K562 (cell line): ENCODE results near the gene GLI1. TPM values are rescaled to one million over a fixed set of nuclear protein-coding genes. Genes with fewer than 3 reads are reported as not detected.
A peak's percentile ranks its signal among the peaks of the same experiment; 100 is the strongest.

Experiments used
- ATAC-seq: fragments of 200-7000 bp; cut with Tn5 transposase; 3 replicates; pipeline ENCODE4 v1.9.1; 2020; ENCODE audit warnings: moderate library complexity
- BruUV-seq: library from RNA; stranded (reverse); fragments of 400-500 nt; replicated peaks from 2 replicates; lab custom pipeline; 2021; lab: Mats Ljungman, UMichigan
- CTCF ChIA-PET: fragments of 300-600 bp; formaldehyde crosslinking; extraction: SDS; loops from one replicate; lab custom pipeline; 2021; ENCODE audit warnings: low intra/inter-chr PET ratio; lab: Yijun Ruan, JAX
- POLR2A ChIA-PET: fragments of 300-600, 350-650 bp; sonication (Branson Sonifier 250); formaldehyde crosslinking; extraction: SDS; loops from one replicate; lab custom pipeline; 2021; ENCODE audit warnings: antibody characterized with exemption, inconsistent platforms; lab: Yijun Ruan, JAX
- DNase-seq, 4 experiments: peaks; one replicate each; pipeline versions ENCODE4 v3.0.0 to v3.0.0-alpha.2; 2011 to 2018; ENCODE audit warnings: low spot score in 3 of 4, mixed read lengths in 3 of 4; ENCODE audit errors: extremely low read depth in 1 of 4
- FAIRE-seq: peaks from 2 replicates; lab custom pipeline; 2011; peaks lifted over from hg19 to GRCh38; lab: Jason Lieb, UNC
- H2AFZ ChIP-seq: 2 replicates; pipeline ENCODE4 v1.6.0; 2011; ENCODE audit warnings: low read depth, low read length, control low read depth, inconsistent platforms
- H3K27ac ChIP-seq: fragments of 200-600 bp; 3 replicates; pipeline ENCODE4 v1.8.0; 2011; ENCODE audit warnings: low read depth, mild to moderate bottlenecking, control low read depth, inconsistent platforms, low read length, moderate library complexity, mixed read lengths; ENCODE audit errors: extremely low read depth
- H3K27me3 ChIP-seq, 2 experiments: fragments of 300-600 bp in 1 of 2; 2 replicates in 1 of 2; 3 replicates in 1 of 2; pipeline versions ENCODE4 v1.6.0 to v1.8.0; 2011; ENCODE audit warnings: inconsistent platforms in 2 of 2, low read length in 2 of 2, mild to moderate bottlenecking in 1 of 2, mixed read lengths in 1 of 2, moderate library complexity in 1 of 2; ENCODE audit not compliant: control insufficient read depth in 2 of 2, insufficient read depth in 2 of 2
- H3K36me3 ChIP-seq: fragments of 300-600 bp; 3 replicates; pipeline ENCODE4 v1.8.0; 2011; ENCODE audit warnings: mild to moderate bottlenecking, low read length, inconsistent platforms; ENCODE audit not compliant: control insufficient read depth, insufficient read depth
- H3K4me1 ChIP-seq, 2 experiments: fragments of 200-600 bp in 1 of 2; replicated peaks in 1 of 2; 2 replicates in 1 of 2; 3 replicates in 1 of 2; pipeline versions ENCODE4 v1.5.1 to v1.8.0; 2011; ENCODE audit warnings: inconsistent platforms in 2 of 2, low read length in 2 of 2, mild to moderate bottlenecking in 1 of 2, mixed read lengths in 1 of 2, moderate library complexity in 1 of 2; ENCODE audit not compliant: control insufficient read depth in 2 of 2, insufficient read depth in 2 of 2
- H3K4me2 ChIP-seq: 2 replicates; pipeline ENCODE4 v1.6.1; 2011; ENCODE audit warnings: low read length, control low read depth, inconsistent platforms, mixed read lengths; ENCODE audit not compliant: insufficient read depth
- H3K4me3 ChIP-seq: fragments of 200-600 bp; sonication (generic), shearing (Covaris generic); 2 replicates; pipeline ENCODE4 v1.5.1; 2016; ENCODE audit warnings: control low read depth, inconsistent platforms
- H3K79me2 ChIP-seq: fragments of 200-600 bp; 3 replicates; pipeline ENCODE4 v1.8.0; 2011; ENCODE audit warnings: low read length, inconsistent platforms; ENCODE audit not compliant: control insufficient read depth, insufficient read depth
- H3K9ac ChIP-seq, 2 experiments: 2 replicates each; pipeline versions ENCODE4 v1.6.0 to v1.6.1; 2011; ENCODE audit warnings: low read depth in 2 of 2, low read length in 2 of 2, control low read depth in 1 of 2, inconsistent platforms in 1 of 2, mild to moderate bottlenecking in 1 of 2, mixed read lengths in 1 of 2; ENCODE audit not compliant: insufficient read depth in 1 of 2
- H3K9me1 ChIP-seq: one replicate; pipeline ENCODE4 v1.6.0; 2011; ENCODE audit warnings: inconsistent platforms, mild to moderate bottlenecking, low read length, moderate library complexity; ENCODE audit not compliant: control insufficient read depth, insufficient read depth
- H3K9me3 ChIP-seq: replicated peaks from 2 replicates; pipeline ENCODE4 v1.5.1; 2011; ENCODE audit warnings: low read depth, low read length, inconsistent platforms; ENCODE audit not compliant: control insufficient read depth, insufficient read depth
- H4K20me1 ChIP-seq: replicated peaks from 2 replicates; pipeline ENCODE4 v1.6.1; 2011; ENCODE audit warnings: low read length, inconsistent platforms, mixed read lengths; ENCODE audit not compliant: control insufficient read depth, insufficient read depth
- HDAC6 ChIP-seq: IDR thresholded peaks from 2 replicates; pipeline ENCODE4 v1.6.1; 2012; ENCODE audit warnings: low read depth, mild to moderate bottlenecking, control low read depth, inconsistent platforms, low read length, moderate library complexity
- JUNB ChIP-seq: fragments of 450-650 bp; formaldehyde crosslinking; conservative IDR thresholded peaks from 2 replicates; pipeline ENCODE4 v1.4.0; 2020; ENCODE audit warnings: mild to moderate bottlenecking
- MAZ ChIP-seq, 2 experiments: fragments of 450-650 bp in 1 of 2; sonication (generic) in 1 of 2; formaldehyde crosslinking; IDR thresholded peaks in 1 of 2; conservative IDR thresholded peaks in 1 of 2; 2 replicates each; pipeline versions ENCODE4 v1.4.0 to v1.5.0; 2020; ENCODE audit warnings: mild to moderate bottlenecking in 1 of 2, missing genetic modification reagents in 1 of 2
- POLR2A ChIP-seq: fragments of 450-650 bp; conservative IDR thresholded peaks from 2 replicates; pipeline ENCODE4 v1.6.1; 2016
- PPARD ChIP-seq: fragments of 250-450 bp; sonication (Bioruptor Pico); IDR thresholded peaks from 2 replicates; pipeline ENCODE4 v1.8.0; 2022; ENCODE audit warnings: inconsistent platforms, mild to moderate bottlenecking, moderate library complexity
- PTBP1 ChIP-seq: fragments of 200-400 bp; formaldehyde crosslinking; IDR thresholded peaks from 2 replicates; pipeline ENCODE4 v1.6.1; 2017; ENCODE audit warnings: low read depth, low read length
- SLC30A9 ChIP-seq: fragments of 250-450 bp; sonication (Bioruptor Pico); IDR thresholded peaks from 2 replicates; pipeline ENCODE4 v1.8.0; 2022; ENCODE audit warnings: mild to moderate bottlenecking, moderate library complexity
- SP2 ChIP-seq: IDR thresholded peaks from 2 replicates; pipeline ENCODE4 v1.6.1; 2011; ENCODE audit warnings: mild to moderate bottlenecking, low read depth, low read length, moderate library complexity; ENCODE audit not compliant: poor library complexity, severe bottlenecking; ENCODE audit errors: extremely low read depth
- SREBF1 ChIP-seq: fragments of 150-350 bp; IDR thresholded peaks from 2 replicates; pipeline ENCODE4 v1.6.1; 2014; ENCODE audit warnings: antibody characterized with exemption, low read depth, low read length, borderline replicate concordance
- ZKSCAN8 ChIP-seq: fragments of 200-800 bp; sonication (Bioruptor generic); IDR thresholded peaks from 2 replicates; pipeline ENCODE4 v1.6.1; 2016; ENCODE audit warnings: missing genetic modification characterization, missing compliant biosample characterization
- ZNF785 ChIP-seq: fragments of 250-450 bp; sonication (Bioruptor Pico); IDR thresholded peaks from 2 replicates; pipeline ENCODE4 v1.4.0; 2020; ENCODE audit warnings: mild to moderate bottlenecking
- WGBS: fragments of 100-300 bp; shearing (Covaris generic); methylation state at CpG from one replicate; pipeline ENCODE4 v1.1.6; 2016; ENCODE audit warnings: low coverage, mixed read lengths; ENCODE audit not compliant: insufficient coverage; ENCODE audit errors: missing lambda C conversion rate; 5-methylcytosine and 5-hydroxymethylcytosine counted together
- in situ Hi-C: fragments of 300-500 bp; cut with MboI; formaldehyde crosslinking; loops from 4 replicates; pipeline ENCODE4 v1.15.0; 2018; ENCODE audit warnings: inconsistent platforms, mixed read lengths
- intact Hi-C: fragments of 100-400 bp; cut with micrococcal nuclease; formaldehyde crosslinking; loops from 2 replicates; pipeline ENCODE4 v1.14.2; 2022
- polyA plus RNA-seq, 8 experiments: library from polyadenylated mRNA; depleted of rRNA in 4 of 8; stranded (reverse) in 5 of 8; unstranded in 3 of 8; fragments of >200 nt; fragmentation: Nextera tagmentation in 2 of 8; fragmentation: Illumina TruSeq in 1 of 8; extraction: Ambion mirVana in 2 of 8; extraction: Trizol in 1 of 8; gene quantifications; 2 replicates each; pipeline versions ENCODE4 v1.2.1 to v1.2.3, GENCODE V29; 2011 to 2014; ENCODE audit warnings: inconsistent platforms in 1 of 8, missing spikeins in 1 of 8
- total RNA-seq, 7 experiments: library from RNA; depleted of rRNA in 6 of 7; stranded (reverse); fragments of >200 nt in 6 of 7; fragmentation: Illumina TruSeq in 2 of 7; extraction: Trizol in 2 of 7; gene quantifications; 2 replicates each; pipeline versions ENCODE4 v1.2.1 to v1.2.3, GENCODE V29; 2011 to 2021; ENCODE audit warnings: low replicate concordance in 1 of 7
- TF ChIP-seq, protein P1 (sequence below): sonication (generic); formaldehyde crosslinking; IDR thresholded peaks from 2 replicates; pipeline ENCODE4 v1.8.0; 2022; ENCODE audit warnings: mild to moderate bottlenecking, missing genetic modification reagents, borderline replicate concordance
- TF ChIP-seq, protein P2 (sequence below), 2 experiments: IDR thresholded peaks; 2 replicates each; pipeline ENCODE4 v1.6.1; 2011; ENCODE audit warnings: borderline replicate concordance in 1 of 2, control low read depth in 1 of 2, low read depth in 1 of 2, low read length in 1 of 2, mild to moderate bottlenecking in 1 of 2, mixed read lengths in 1 of 2, moderate library complexity in 1 of 2; ENCODE audit not compliant: insufficient read depth in 1 of 2, insufficient read length in 1 of 2, poor library complexity in 1 of 2, severe bottlenecking in 1 of 2; ENCODE audit errors: extremely low read depth in 1 of 2
- TF ChIP-seq, protein P3 (sequence below), 3 experiments: fragments of 200-800 bp in 1 of 3; sonication (Bioruptor generic) in 1 of 3; sonication (generic) in 1 of 3; formaldehyde crosslinking in 1 of 3; IDR thresholded peaks; 2 replicates each; pipeline versions ENCODE4 v1.6.1 to v1.8.0; 2016 to 2022; ENCODE audit warnings: mild to moderate bottlenecking in 2 of 3, missing compliant biosample characterization in 2 of 3, missing genetic modification characterization in 2 of 3, missing genetic modification reagents in 1 of 3
- TF ChIP-seq, protein P4 (sequence below): fragments of 250-450 bp; sonication (Bioruptor Pico); IDR thresholded peaks from 2 replicates; pipeline ENCODE4 v1.8.0; 2022; ENCODE audit warnings: moderate library complexity, mild to moderate bottlenecking, inconsistent platforms

GLI1 gene
- total and polyA plus RNA-seq, 9 of the 15 experiments (the other 6 are each of a cell fraction or from before 2014, with no cell fraction given): 0.24 to 3.7 (median 0.61) TPM

DNA sequence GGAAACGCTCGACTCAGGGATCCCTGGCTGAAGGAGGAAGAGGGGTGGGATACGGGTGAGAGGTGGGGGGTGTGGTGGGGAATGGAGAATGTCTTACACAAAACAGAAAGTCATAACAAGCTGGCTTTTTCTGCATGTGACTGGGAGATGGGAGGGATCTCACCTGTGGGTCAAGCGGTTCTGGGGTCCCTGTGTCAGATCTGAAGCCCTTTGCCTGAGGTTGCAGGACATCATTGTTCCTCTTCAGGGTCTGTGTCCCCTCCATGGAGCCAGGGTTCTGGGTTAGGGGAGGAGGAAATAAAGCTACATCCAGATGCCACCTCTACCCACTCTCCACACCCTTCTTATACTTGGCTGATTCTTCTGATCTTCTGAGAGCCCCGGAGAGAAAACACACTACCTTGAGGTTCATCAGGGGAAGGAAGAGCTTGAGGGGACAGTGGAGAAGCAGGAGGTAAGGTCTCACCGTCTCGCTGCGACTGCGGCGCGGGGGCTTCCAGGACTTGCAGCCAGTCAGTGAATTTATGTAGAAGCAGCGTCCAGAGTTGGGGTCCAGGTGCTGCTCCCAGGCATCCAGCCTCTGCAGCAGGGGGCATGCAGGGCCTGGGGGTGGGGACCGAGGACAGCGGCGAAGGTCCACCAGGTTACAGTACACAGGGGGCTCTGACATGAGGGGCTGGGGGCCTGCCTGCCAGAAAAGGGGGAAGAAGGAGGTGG lies 17.6 kb downstream of the GLI1 start:
- WGBS: 87% methylated on average over 10 of the region's 15 CpGs
- Histone ChIP-seq H3K4me1 (peaks cover 39 to 51% of the 10 kb centered on the region in 2 experiments), H3K27me3 (peaks cover 0 to 4% of the 10 kb centered on the region in 2 experiments; a peak in 1 of 5 replicates), H3K79me2 (no peaks in the 10 kb centered on the region), H3K4me3 (no peak overlapping the region), H4K20me1 (no peaks in the 10 kb centered on the region), H3K9me3 (no peaks in the 10 kb centered on the region), H3K4me2 (no peak overlapping the region), H2AFZ (peak overlapping the region; percentile 93), H3K27ac (peak overlapping the region; percentile 61; the same call in 2 of the 3 replicates), H3K9ac (peak overlapping the region; percentile 47 to 60; a peak in 3 of 4 replicates), H3K9me1 (no peaks in the 10 kb centered on the region), H3K36me3 (no peaks in the 10 kb centered on the region)
- in situ Hi-C loops: no loop called here
- BruUV-seq: TSS peak; percentile 65
- DNase-seq (no peak), FAIRE-seq (no peak), ATAC-seq (no peak)
- POLR2A ChIA-PET: interaction anchor here (0.6 to 1.0 kb wide), 4 partner anchors 41 to 249 kb away, joined by 3 to 5 read pairs (median 4); partner anchors contain the start of gene DDIT3
- CTCF ChIA-PET: no interaction called here
- intact Hi-C loops: no loop called here
- TF ChIP-seq ZKSCAN8 (CRISPR knock-in tag): no peak
- TF ChIP-seq SP2: no peak
- TF ChIP-seq SREBF1: no peak
- TF ChIP-seq PTBP1: no peak
- no peak for TF ChIP-seq JUNB (CRISPR knock-in tag)
- TF ChIP-seq MAZ (CRISPR knock-in tag; conservative IDR thresholded peaks at IDR 0.05 in 1 of 2, IDR thresholded peaks at IDR 0.05 in 1 of 2): 0 out of 4 replicates have a peak, but pooled peaks of 1 of the 2 experiments have one; percentile 2
- TF ChIP-seq, protein P1, sequence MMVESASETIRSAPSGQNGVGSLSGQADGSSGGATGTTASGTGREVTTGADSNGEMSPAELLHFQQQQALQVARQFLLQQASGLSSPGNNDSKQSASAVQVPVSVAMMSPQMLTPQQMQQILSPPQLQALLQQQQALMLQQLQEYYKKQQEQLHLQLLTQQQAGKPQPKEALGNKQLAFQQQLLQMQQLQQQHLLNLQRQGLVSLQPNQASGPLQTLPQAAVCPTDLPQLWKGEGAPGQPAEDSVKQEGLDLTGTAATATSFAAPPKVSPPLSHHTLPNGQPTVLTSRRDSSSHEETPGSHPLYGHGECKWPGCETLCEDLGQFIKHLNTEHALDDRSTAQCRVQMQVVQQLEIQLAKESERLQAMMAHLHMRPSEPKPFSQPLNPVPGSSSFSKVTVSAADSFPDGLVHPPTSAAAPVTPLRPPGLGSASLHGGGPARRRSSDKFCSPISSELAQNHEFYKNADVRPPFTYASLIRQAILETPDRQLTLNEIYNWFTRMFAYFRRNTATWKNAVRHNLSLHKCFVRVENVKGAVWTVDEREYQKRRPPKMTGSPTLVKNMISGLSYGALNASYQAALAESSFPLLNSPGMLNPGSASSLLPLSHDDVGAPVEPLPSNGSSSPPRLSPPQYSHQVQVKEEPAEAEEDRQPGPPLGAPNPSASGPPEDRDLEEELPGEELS (CRISPR knock-in tag): no peak
- TF ChIP-seq HDAC6: no peak
- TF ChIP-seq, protein P2, sequence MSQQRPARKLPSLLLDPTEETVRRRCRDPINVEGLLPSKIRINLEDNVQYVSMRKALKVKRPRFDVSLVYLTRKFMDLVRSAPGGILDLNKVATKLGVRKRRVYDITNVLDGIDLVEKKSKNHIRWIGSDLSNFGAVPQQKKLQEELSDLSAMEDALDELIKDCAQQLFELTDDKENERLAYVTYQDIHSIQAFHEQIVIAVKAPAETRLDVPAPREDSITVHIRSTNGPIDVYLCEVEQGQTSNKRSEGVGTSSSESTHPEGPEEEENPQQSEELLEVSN (IDR thresholded peaks at IDR 0.05; ENCODE audit: borderline replicate concordance in 1 of 2, extremely low read depth in 1 of 2, insufficient read depth in 1 of 2, insufficient read length in 1 of 2, low read depth in 1 of 2, low read length in 1 of 2, poor library complexity in 1 of 2, severe bottlenecking in 1 of 2): no peak
- TF ChIP-seq, protein P3, sequence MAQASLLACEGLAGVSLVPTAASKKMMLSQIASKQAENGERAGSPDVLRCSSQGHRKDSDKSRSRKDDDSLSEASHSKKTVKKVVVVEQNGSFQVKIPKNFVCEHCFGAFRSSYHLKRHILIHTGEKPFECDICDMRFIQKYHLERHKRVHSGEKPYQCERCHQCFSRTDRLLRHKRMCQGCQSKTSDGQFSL (CRISPR knock-in tag; IDR thresholded peaks at IDR 0.05): 0 out of 2 replicates have a peak, but pooled peaks have one; percentile 4
- TF ChIP-seq, protein P3 (tag; IDR thresholded peaks at IDR 0.05): 0 out of 4 replicates have a peak, but pooled peaks of 1 of the 2 experiments have one; percentile 9
- TF ChIP-seq, protein P4, sequence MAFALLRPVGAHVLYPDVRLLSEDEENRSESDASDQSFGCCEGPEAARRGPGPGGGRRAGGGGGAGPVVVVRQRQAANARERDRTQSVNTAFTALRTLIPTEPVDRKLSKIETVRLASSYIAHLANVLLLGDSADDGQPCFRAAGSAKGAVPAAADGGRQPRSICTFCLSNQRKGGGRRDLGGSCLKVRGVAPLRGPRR (CRISPR knock-in tag): no peak
- no peak for TF ChIP-seq PPARD (CRISPR knock-in tag)
- TF ChIP-seq SLC30A9: no peak
- no peak for TF ChIP-seq ZNF785 (CRISPR knock-in tag)
- TF ChIP-seq POLR2A: no peak
